Measurements from ENCODE around the gene SDHAF2. TPM values are rescaled to one million over a fixed set of nuclear protein-coding genes. Genes with fewer than 3 reads are reported as not detected.

The SDHAF2 gene
- total RNA-seq: 26.8 TPM

GRCh38 chr11:61429691-61430582 lies at the start of gene SDHAF2, which contains the start of gene CPSF7:
Gene SDHAF2 (plus strand): TSS chr11:61430124. CDS start chr11:61430147, 23 bp downstream.
Gene CPSF7 (minus strand): TSS chr11:61429975. CDS start chr11:61429235, 740 bp downstream.

Small RNA genes within 50 kb of the gene (small RNA-seq; reads per million reads assigned to genes)
- gene RN7SL23P (ENCODE audit: low replicate concordance): not detected

Other genes with a start within 250 kb of the SDHAF2 start
- gene PGA3, start 226.6 kb upstream of the SDHAF2 start, total RNA-seq: 0.23 TPM
- 5.0 TPM for gene PGA4, start 207.8 kb upstream of the SDHAF2 start, total RNA-seq
- gene PGA5, start 188.9 kb upstream of the SDHAF2 start, total RNA-seq: not detected
- 2.4 TPM for gene VWCE, start 134.8 kb upstream of the SDHAF2 start, total RNA-seq
- gene DDB1, start 97.0 kb upstream of the SDHAF2 start, total RNA-seq: 230 TPM
- 38.4 TPM for gene TKFC, start 96.9 kb upstream of the SDHAF2 start, total RNA-seq
- gene CYB561A3, start 68.2 kb upstream of the SDHAF2 start, total RNA-seq: 25.2 TPM
- 29.3 TPM for gene TMEM138, start 67.8 kb upstream of the SDHAF2 start, total RNA-seq
- 18.4 TPM for gene TMEM216, start 37.5 kb upstream of the SDHAF2 start, total RNA-seq
- 48.2 TPM for gene CPSF7, start 149 bp upstream of the SDHAF2 start, total RNA-seq
- 3.4 TPM for gene LRRC10B, start 78.6 kb downstream of the SDHAF2 start, total RNA-seq
- gene SYT7, start 151.0 kb downstream of the SDHAF2 start, total RNA-seq: 7.2 TPM